B cell (primary cell): ENCODE measurements around the gene TRIM44. TPM values are rescaled to one million over a fixed set of nuclear protein-coding genes. Genes with fewer than 3 reads are reported as not detected.
A peak's percentile ranks its signal among the peaks of the same experiment; 100 is the strongest.

ENCODE experiments used
- ATAC-seq: fragments of 200-7000 bp; cut with Tn5 transposase; one replicate; pipeline ENCODE4 v1.10.0; 2021; ENCODE audit warnings: low read depth, mild to moderate bottlenecking, moderate number of reproducible peaks, moderate library complexity
- CTCF ChIA-PET: fragments of 350-600 bp; sonication (Branson Sonifier 250); formaldehyde crosslinking; loops from one replicate; lab custom pipeline; 2021; ENCODE audit warnings: antibody characterized with exemption, inconsistent platforms; lab: Charles Lee
- POLR2A ChIA-PET: fragments of 350-600 bp; sonication (Branson Sonifier 250); formaldehyde crosslinking; loops from one replicate; lab custom pipeline; 2021; ENCODE audit warnings: antibody characterized with exemption; lab: Charles Lee
- DNase-seq: peaks from one replicate; pipeline ENCODE4 v3.0.0; 2013
- H2AFZ ChIP-seq: 2 replicates; pipeline ENCODE4 v1.6.1; 2012; ENCODE audit warnings: mild to moderate bottlenecking, low read depth, low read length; ENCODE audit not compliant: insufficient read depth, poor library complexity, severe bottlenecking
- H3K27ac ChIP-seq, 2 donors: 1 replicate in 1 of 2; 2 replicates in 1 of 2; pipeline ENCODE4 v1.5.1; 2012 to 2013; ENCODE audit warnings: low read length in 2 of 2, mild to moderate bottlenecking in 2 of 2, moderate library complexity in 1 of 2
- H3K27me3 ChIP-seq, 4 experiments: fragments of 200-600 bp in 1 of 4; sonication (generic) in 1 of 4; replicated peaks in 1 of 4; 1 replicate in 2 of 4; 2 replicates in 2 of 4; pipeline versions ENCODE4 v1.6.1 to v1.7.0; 2013 to 2016; ENCODE audit warnings: low read length in 3 of 4, mild to moderate bottlenecking in 2 of 4, mixed read lengths in 1 of 4, moderate library complexity in 1 of 4; ENCODE audit not compliant: insufficient read depth in 4 of 4, control insufficient read depth in 3 of 4; ENCODE audit errors: control extremely low read depth in 1 of 4
- H3K36me3 ChIP-seq, 2 experiments: replicated peaks in 1 of 2; 1 replicate in 1 of 2; 2 replicates in 1 of 2; pipeline versions ENCODE4 v1.6.1 to v1.7.1; 2013; ENCODE audit warnings: low read length in 1 of 2; ENCODE audit not compliant: insufficient read depth in 2 of 2, control insufficient read depth in 1 of 2; ENCODE audit errors: control extremely low read depth in 1 of 2, extremely low read depth in 1 of 2
- H3K4me1 ChIP-seq, 2 donors: fragments of 200-600 bp in 1 of 2; sonication (generic) in 1 of 2; 1 replicate in 1 of 2; 2 replicates in 1 of 2; pipeline versions ENCODE4 v1.5.1 to v1.6.1; 2013 to 2017; ENCODE audit warnings: low read length in 2 of 2; ENCODE audit not compliant: control insufficient read depth in 2 of 2, insufficient read depth in 2 of 2
- H3K4me2 ChIP-seq: replicated peaks from 2 replicates; pipeline ENCODE3; 2012; ENCODE audit warnings: mild to moderate bottlenecking, low read depth, low read length; ENCODE audit not compliant: poor library complexity, severe bottlenecking
- H3K4me3 ChIP-seq, 5 experiments: fragments of 200-600 bp in 1 of 5; sonication (generic) in 1 of 5; 1 replicate in 3 of 5; 2 replicates in 2 of 5; pipeline versions ENCODE4 v1.5.1 to v1.7.0; 2011 to 2016; ENCODE audit warnings: low read length in 4 of 5, mild to moderate bottlenecking in 4 of 5, low read depth in 2 of 5, control low read depth in 1 of 5, moderate library complexity in 1 of 5; ENCODE audit not compliant: insufficient read depth in 1 of 5; ENCODE audit errors: control extremely low read depth in 1 of 5, extremely low read depth in 1 of 5
- H3K79me2 ChIP-seq: fragments of 200-600 bp; sonication (generic); one replicate; pipeline ENCODE4 v1.6.0; 2016; ENCODE audit warnings: low read length; ENCODE audit not compliant: control insufficient read depth, insufficient read depth
- H3K9ac ChIP-seq: fragments of 200-600 bp; sonication (generic); 2 replicates; pipeline ENCODE4 v1.6.1; 2017; ENCODE audit warnings: mild to moderate bottlenecking, low read length, moderate library complexity
- H3K9me3 ChIP-seq, 3 donors: one replicate each; pipeline versions ENCODE4 v1.6.1 to v1.7.1; 2013; ENCODE audit warnings: low read length in 2 of 3; ENCODE audit not compliant: control insufficient read depth in 2 of 3, insufficient read depth in 1 of 3; ENCODE audit errors: control extremely low read depth in 1 of 3
- H4K20me1 ChIP-seq: 2 replicates; pipeline ENCODE4 v1.6.0; 2012; ENCODE audit warnings: mild to moderate bottlenecking, low read length; ENCODE audit not compliant: insufficient read depth, control insufficient read depth, poor library complexity, severe bottlenecking
- H3K27ac Mint-ChIP-seq: one replicate; pipeline ENCODE4 v1.8.0; 2021; ENCODE audit warnings: mixed read lengths
- H3K27me3 Mint-ChIP-seq: one replicate; pipeline ENCODE4 v1.8.0; 2021; ENCODE audit warnings: mixed read lengths
- H3K4me1 Mint-ChIP-seq: one replicate; pipeline ENCODE4 v1.8.0; 2021; ENCODE audit warnings: mixed read lengths
- H3K4me3 Mint-ChIP-seq: one replicate; pipeline ENCODE4 v1.8.0; 2021; ENCODE audit warnings: mixed read lengths
- H3K9me3 Mint-ChIP-seq: one replicate; pipeline ENCODE4 v1.8.0; 2022; ENCODE audit warnings: mixed read lengths; ENCODE audit not compliant: insufficient read depth
- EZH2 ChIP-seq: IDR thresholded peaks from 2 replicates; pipeline ENCODE4 v1.6.1; 2012; ENCODE audit warnings: borderline replicate concordance, low read depth, mild to moderate bottlenecking, moderate library complexity, low read length; ENCODE audit not compliant: insufficient read depth, poor library complexity, severe bottlenecking
- WGBS: methylation state at CpG from one replicate; pipeline ENCODE4 v1.1.5; 2013; ENCODE audit warnings: missing lambda C conversion rate; ENCODE audit not compliant: insufficient coverage; 5-methylcytosine and 5-hydroxymethylcytosine counted together
- intact Hi-C: fragments of 100-400 bp; cut with micrococcal nuclease; formaldehyde crosslinking; loops from one replicate; pipeline ENCODE4 v1.10.0; 2022
- polyA plus RNA-seq: library from polyadenylated mRNA; depleted of rRNA; stranded (reverse); fragments of >200 nt; gene quantifications from 2 replicates; pipeline ENCODE4 v1.2.3, GENCODE V29; 2012
- total RNA-seq, 2 donors: library from RNA; stranded (reverse); fragments of 120-200 nt in 1 of 2; gene quantifications; 1 replicate in 1 of 2; 2 replicates in 1 of 2; pipeline versions ENCODE4 v1.2.3 to v1.2.4, GENCODE V29; 2013 to 2022
- TF ChIP-seq, protein P1 (sequence below): fragments of 200-600 bp; IDR thresholded peaks from one replicate; pipeline ENCODE4 v1.8.0; 2022; ENCODE audit warnings: antibody characterized with exemption, mild to moderate bottlenecking

Gene TRIM44
- total and polyA plus RNA-seq, 2 donors (not counting 1 experiment from before 2014, with no cell fraction given), result 39.1 to 71.1 TPM

DNA sequence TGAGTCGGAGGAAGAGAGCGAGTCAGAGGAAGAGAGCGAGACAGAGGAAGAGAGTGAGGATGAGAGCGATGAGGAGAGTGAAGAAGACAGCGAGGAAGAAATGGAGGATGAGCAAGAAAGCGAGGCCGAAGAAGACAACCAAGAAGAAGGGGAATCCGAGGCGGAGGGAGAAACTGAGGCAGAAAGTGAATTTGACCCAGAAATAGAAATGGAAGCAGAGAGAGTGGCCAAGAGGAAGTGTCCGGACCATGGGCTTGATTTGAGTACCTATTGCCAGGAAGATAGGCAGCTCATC is 780 bp downstream of the TRIM44 start:
- no peak for ATAC-seq
- peak overlapping the region; percentile 97 for H3K27ac Mint-ChIP-seq
- H2AFZ ChIP-seq, result peak overlapping the region; percentile 94

DNA sequence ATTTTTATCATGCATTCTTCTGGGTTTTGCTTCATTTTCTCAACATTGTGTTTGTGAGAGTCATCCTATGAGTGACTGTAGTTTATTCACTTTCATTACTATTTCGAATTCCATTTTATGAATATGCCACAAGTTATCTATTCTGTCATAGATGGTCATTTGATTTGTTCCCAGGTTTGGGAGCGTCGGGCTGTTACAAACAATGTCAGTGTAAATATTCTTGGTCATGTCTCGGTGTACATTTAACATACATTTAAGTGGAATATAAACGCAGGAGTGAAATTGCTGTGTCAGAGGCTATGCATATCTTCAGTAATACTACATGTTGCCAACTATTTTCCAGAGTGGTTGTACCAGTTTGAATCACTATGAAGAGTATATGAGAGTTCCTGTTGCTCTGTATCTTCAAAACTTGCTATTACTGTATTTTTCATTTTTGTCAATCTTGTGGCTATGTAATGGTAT is 2.4 kb downstream of the TRIM44 start:
- ATAC-seq, result no peak
- Histone ChIP-seq H3K4me3 (peak overlapping the region in 1 of 5 experiments; percentile 98), H3K9ac (no peak overlapping the region), H3K27me3 (no peaks in the 10 kb centered on the region), H3K4me1 (peaks cover 26 to 30% of the 10 kb centered on the region in 2 donors), H2AFZ (no peak overlapping the region), H3K27ac (peak overlapping the region in 1 of 2 donors; percentile 9), H3K79me2 (peaks cover 81% of the 10 kb centered on the region), H3K9me3 (peaks cover 14 to 35% (median 22%) of the 10 kb centered on the region in 3 donors), H4K20me1 (peaks cover 7% of the 10 kb centered on the region), H3K36me3 (peaks cover 3 to 5% of the 10 kb centered on the region in 2 experiments), H3K4me2 (no peak overlapping the region)
- intact Hi-C loops, result loop anchor here (5.0 to 10.0 kb wide), 4 partner anchors 48 to 1930 kb away; partner anchors contain the start of genes CAPRIN1, CD59 and FJX1
- H3K4me1 Mint-ChIP-seq, result peaks cover 49% of the 10 kb centered on the region
- H3K27ac Mint-ChIP-seq, result no peak overlapping the region
- WGBS, result no CpG with 5 or more reads among the region's 5 CpGs
- H3K27me3 Mint-ChIP-seq, result no peaks in the 10 kb centered on the region
- CTCF ChIA-PET, result no interaction called here
- TF ChIP-seq EZH2, result no peak
- TF ChIP-seq, protein P1, sequence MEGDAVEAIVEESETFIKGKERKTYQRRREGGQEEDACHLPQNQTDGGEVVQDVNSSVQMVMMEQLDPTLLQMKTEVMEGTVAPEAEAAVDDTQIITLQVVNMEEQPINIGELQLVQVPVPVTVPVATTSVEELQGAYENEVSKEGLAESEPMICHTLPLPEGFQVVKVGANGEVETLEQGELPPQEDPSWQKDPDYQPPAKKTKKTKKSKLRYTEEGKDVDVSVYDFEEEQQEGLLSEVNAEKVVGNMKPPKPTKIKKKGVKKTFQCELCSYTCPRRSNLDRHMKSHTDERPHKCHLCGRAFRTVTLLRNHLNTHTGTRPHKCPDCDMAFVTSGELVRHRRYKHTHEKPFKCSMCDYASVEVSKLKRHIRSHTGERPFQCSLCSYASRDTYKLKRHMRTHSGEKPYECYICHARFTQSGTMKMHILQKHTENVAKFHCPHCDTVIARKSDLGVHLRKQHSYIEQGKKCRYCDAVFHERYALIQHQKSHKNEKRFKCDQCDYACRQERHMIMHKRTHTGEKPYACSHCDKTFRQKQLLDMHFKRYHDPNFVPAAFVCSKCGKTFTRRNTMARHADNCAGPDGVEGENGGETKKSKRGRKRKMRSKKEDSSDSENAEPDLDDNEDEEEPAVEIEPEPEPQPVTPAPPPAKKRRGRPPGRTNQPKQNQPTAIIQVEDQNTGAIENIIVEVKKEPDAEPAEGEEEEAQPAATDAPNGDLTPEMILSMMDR, result no peak
- peaks cover 22% of the 10 kb centered on the region for H3K9me3 Mint-ChIP-seq
- POLR2A ChIA-PET, result no interaction called here
- DNase-seq, result no peak
- peak overlapping the region; percentile 88 for H3K4me3 Mint-ChIP-seq

More for the DNA sequence above, 780 bp downstream of the TRIM44 start:
- H3K79me2 ChIP-seq, result peaks cover 67% of the 10 kb centered on the region
- peak overlapping the region; percentile 97 for H3K9ac ChIP-seq
- H3K9me3 ChIP-seq, result peaks cover 14 to 35% (median 22%) of the 10 kb centered on the region in 3 donors
- H3K4me1 ChIP-seq, result peaks cover 26 to 29% of the 10 kb centered on the region in 2 donors
- no peak for DNase-seq
- H3K27me3 ChIP-seq, result peaks cover 0 to 5% (median 0%) of the 10 kb centered on the region in 4 experiments
- peaks cover 22% of the 10 kb centered on the region for H3K9me3 Mint-ChIP-seq
- no peak for TF ChIP-seq EZH2
- TF ChIP-seq, protein P1, result no peak
- peak overlapping the region; percentile 88 for H3K4me3 Mint-ChIP-seq
- intact Hi-C loops, result loop anchor here (2.0 to 10.0 kb wide), 5 partner anchors 46 to 1929 kb away; partner anchors contain the start of genes CAPRIN1, CD59, FJX1 and TRAF6
- peaks cover 5% of the 10 kb centered on the region for H4K20me1 ChIP-seq
- POLR2A ChIA-PET, result no interaction called here
- WGBS, result 98% methylated on average over 10 of the region's 10 CpGs
- peaks cover 2 to 3% of the 10 kb centered on the region in 2 experiments for H3K36me3 ChIP-seq
- H3K4me3 ChIP-seq, result peak overlapping the region; percentile 43 to 98 (median 84)
- H3K27me3 Mint-ChIP-seq, result peaks cover 7% of the 10 kb centered on the region
- CTCF ChIA-PET, result no interaction called here
- H3K4me2 ChIP-seq, result peak overlapping the region; percentile 86
- H3K4me1 Mint-ChIP-seq, result peaks cover 41% of the 10 kb centered on the region
- peak overlapping the region; percentile 86 to 96 for H3K27ac ChIP-seq
